MCF 10A (cell line): ENCODE results near the gene LNPEP. TPM values are rescaled to one million over a fixed set of nuclear protein-coding genes. Genes with fewer than 3 reads are reported as not detected.

Source experiments
- BruUV-seq: library from RNA; stranded (reverse); fragments of 400-500 nt; replicated peaks from 2 replicates; lab custom pipeline; 2021; lab: Mats Ljungman, UMichigan
- CTCF ChIA-PET: fragments of 300-600 bp; sonication (Branson Sonifier 250); formaldehyde crosslinking; extraction: SDS; loops from one replicate; lab custom pipeline; 2021; ENCODE audit warnings: antibody characterized with exemption, inconsistent platforms; lab: Yijun Ruan, JAX
- POLR2A ChIA-PET: fragments of 300-600, 350-650 bp; sonication (Branson Sonifier 250); formaldehyde crosslinking; extraction: SDS; loops from one replicate; lab custom pipeline; 2020; ENCODE audit warnings: antibody characterized with exemption, inconsistent platforms; lab: Yijun Ruan, JAX
- DNase-seq: peaks from one replicate; pipeline ENCODE4 v3.0.0-alpha.2; 2018; ENCODE audit not compliant: unreplicated experiment
- H3K27ac Mint-ChIP-seq: one replicate; pipeline ENCODE4 v1.8.0; 2022; ENCODE audit warnings: mild to moderate bottlenecking, low read depth, mixed read lengths; ENCODE audit not compliant: unreplicated experiment
- H3K27me3 Mint-ChIP-seq: one replicate; pipeline ENCODE4 v1.8.0; 2022; ENCODE audit warnings: mixed read lengths; ENCODE audit not compliant: insufficient read depth, unreplicated experiment
- H3K36me3 Mint-ChIP-seq: one replicate; pipeline ENCODE4 v1.8.0; 2022; ENCODE audit warnings: mild to moderate bottlenecking, moderate library complexity, mixed read lengths; ENCODE audit not compliant: insufficient read depth, unreplicated experiment
- H3K4me1 Mint-ChIP-seq: one replicate; pipeline ENCODE4 v1.8.0; 2022; ENCODE audit warnings: mixed read lengths; ENCODE audit not compliant: insufficient read depth, unreplicated experiment
- H3K4me3 Mint-ChIP-seq: one replicate; pipeline ENCODE4 v1.8.0; 2022; ENCODE audit warnings: mild to moderate bottlenecking, moderate library complexity, mixed read lengths; ENCODE audit not compliant: unreplicated experiment
- H3K9me3 Mint-ChIP-seq: one replicate; pipeline ENCODE4 v1.8.0; 2022; ENCODE audit warnings: mixed read lengths; ENCODE audit not compliant: unreplicated experiment
- intact Hi-C: fragments of 100-400 bp; cut with micrococcal nuclease; formaldehyde crosslinking; loops from 2 replicates; pipeline ENCODE4 v1.14.1; 2022
- total RNA-seq: library from RNA; stranded (reverse); gene quantifications from 2 replicates; pipeline ENCODE4 v1.2.3, GENCODE V29; 2022
- TF ChIP-seq, protein P1 (sequence below): fragments of 200-600 bp; IDR thresholded peaks from one replicate; pipeline ENCODE4 v1.8.0; 2022; ENCODE audit warnings: antibody characterized with exemption, mild to moderate bottlenecking; ENCODE audit not compliant: unreplicated experiment

The LNPEP gene
- total RNA-seq, 1 experiment from 2014 or later, result 26.4 TPM

DNA sequence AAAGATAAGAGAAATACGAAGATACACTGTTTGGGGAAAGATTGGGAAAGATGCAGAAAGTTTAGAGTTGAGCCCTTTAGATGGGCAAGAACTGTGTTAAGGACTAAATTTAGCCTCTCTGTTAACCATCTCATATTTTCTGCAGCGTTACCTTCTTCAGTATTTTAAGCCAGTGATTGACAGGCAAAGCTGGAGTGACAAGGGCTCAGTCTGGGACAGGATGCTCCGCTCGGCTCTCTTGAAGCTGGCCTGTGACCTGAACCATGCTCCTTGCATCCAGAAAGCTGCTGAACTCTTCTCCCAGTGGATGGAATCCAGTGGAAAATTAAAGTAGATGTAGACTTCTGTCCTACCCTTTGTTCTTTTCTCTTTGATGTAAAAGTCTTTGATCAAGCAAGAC is 26.4 kb upstream of the LNPEP start:
- TF ChIP-seq, protein P1, sequence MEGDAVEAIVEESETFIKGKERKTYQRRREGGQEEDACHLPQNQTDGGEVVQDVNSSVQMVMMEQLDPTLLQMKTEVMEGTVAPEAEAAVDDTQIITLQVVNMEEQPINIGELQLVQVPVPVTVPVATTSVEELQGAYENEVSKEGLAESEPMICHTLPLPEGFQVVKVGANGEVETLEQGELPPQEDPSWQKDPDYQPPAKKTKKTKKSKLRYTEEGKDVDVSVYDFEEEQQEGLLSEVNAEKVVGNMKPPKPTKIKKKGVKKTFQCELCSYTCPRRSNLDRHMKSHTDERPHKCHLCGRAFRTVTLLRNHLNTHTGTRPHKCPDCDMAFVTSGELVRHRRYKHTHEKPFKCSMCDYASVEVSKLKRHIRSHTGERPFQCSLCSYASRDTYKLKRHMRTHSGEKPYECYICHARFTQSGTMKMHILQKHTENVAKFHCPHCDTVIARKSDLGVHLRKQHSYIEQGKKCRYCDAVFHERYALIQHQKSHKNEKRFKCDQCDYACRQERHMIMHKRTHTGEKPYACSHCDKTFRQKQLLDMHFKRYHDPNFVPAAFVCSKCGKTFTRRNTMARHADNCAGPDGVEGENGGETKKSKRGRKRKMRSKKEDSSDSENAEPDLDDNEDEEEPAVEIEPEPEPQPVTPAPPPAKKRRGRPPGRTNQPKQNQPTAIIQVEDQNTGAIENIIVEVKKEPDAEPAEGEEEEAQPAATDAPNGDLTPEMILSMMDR, result no peak
- ChIA-PET POLR2A (no interaction called here), CTCF (interaction anchor here (0.7 kb wide), 1 partner anchor 83 kb away, joined by 4 read pairs; no protein-coding TSS in a partner anchor)
- intact Hi-C loops, result no loop called here
- no TSS peak for BruUV-seq
- Mint-ChIP-seq H3K4me3 (no peak overlapping the region), H3K27ac (no peak overlapping the region), H3K4me1 (no peaks in the 10 kb centered on the region), H3K27me3 (no peaks in the 10 kb centered on the region), H3K36me3 (peaks cover 18% of the 10 kb centered on the region), H3K9me3 (no peaks in the 10 kb centered on the region)
- DNase-seq, result no peak

GRCh38 chr5:96911139-96911538 is 24.7 kb upstream of the LNPEP start:
- CTCF ChIA-PET, result interaction anchor here (0.6 kb wide), 1 partner anchor 39 kb away, joined by 5 read pairs; no protein-coding TSS in a partner anchor
- Mint-ChIP-seq H3K9me3 (no peaks in the 10 kb centered on the region), H3K4me3 (no peak overlapping the region), H3K4me1 (no peaks in the 10 kb centered on the region), H3K27me3 (no peaks in the 10 kb centered on the region), H3K36me3 (peaks cover 11% of the 10 kb centered on the region), H3K27ac (no peak overlapping the region)
- no peak for DNase-seq
- BruUV-seq, result no TSS peak
- intact Hi-C loops, result no loop called here
- POLR2A ChIA-PET, result interaction anchor here (0.9 kb wide), 1 partner anchor 27 kb away, joined by 3 read pairs; no protein-coding TSS in a partner anchor
- TF ChIP-seq, protein P1, result no peak

GRCh38 chr5:96913233-96913632 is 22.6 kb upstream of the LNPEP start:
- ChIA-PET CTCF (no interaction called here), POLR2A (no interaction called here)
- H3K27ac Mint-ChIP-seq, result no peak overlapping the region
- no peak for DNase-seq
- TF ChIP-seq, protein P1, result no peak
- no TSS peak for BruUV-seq
- H3K4me3 Mint-ChIP-seq, result no peak overlapping the region
- peaks cover 22% of the 10 kb centered on the region for H3K36me3 Mint-ChIP-seq
- no peaks in the 10 kb centered on the region for H3K27me3 Mint-ChIP-seq
- no peaks in the 10 kb centered on the region for H3K4me1 Mint-ChIP-seq
- intact Hi-C loops, result no loop called here
- no peaks in the 10 kb centered on the region for H3K9me3 Mint-ChIP-seq

- H3K4me3 Mint-ChIP-seq, result no peak overlapping the region
- H3K9me3 Mint-ChIP-seq, result no peaks in the 10 kb centered on the region
- TF ChIP-seq, protein P1, result no peak
- DNase-seq, result no peak
- peaks cover 19% of the 10 kb centered on the region for H3K36me3 Mint-ChIP-seq
- H3K27me3 Mint-ChIP-seq, result no peaks in the 10 kb centered on the region
- intact Hi-C loops, result no loop called here
- ChIA-PET POLR2A (no interaction called here), CTCF (no interaction called here)
- H3K27ac Mint-ChIP-seq, result no peak overlapping the region
- BruUV-seq, result no TSS peak
- H3K4me1 Mint-ChIP-seq, result peaks cover 5% of the 10 kb centered on the region
Measured at GRCh38 chr5:96919754-96920197, 16.1 kb upstream of the LNPEP start.
